ENCODE measurements around the gene BACE1-AS. TPM values are rescaled to one million over a fixed set of nuclear protein-coding genes. Genes with fewer than 3 reads are reported as not detected.

BACE1-AS gene
- total RNA-seq, 1 experiment from 2014 or later = 10.8 TPM

- intact Hi-C loops (cut with micrococcal nuclease; ENCODE audit: unreplicated experiment) = no loop called here
- Histone ChIP-seq H3K27me3 (ENCODE audit: control insufficient read depth, insufficient read depth, low read length) (no peaks in the 10 kb centered on the region), H3K4me3 (ENCODE audit: low read depth in 2 of 2, low read length in 2 of 2) (no peak overlapping the region), H3K9me3 (ENCODE audit: control insufficient read depth, insufficient read depth, low read depth, low read length) (no peaks in the 10 kb centered on the region), H3K36me3 (ENCODE audit: control insufficient read depth, insufficient read depth, low read length) (no peaks in the 10 kb centered on the region), H3K27ac (ENCODE audit: low read length) (no peak overlapping the region), H3K4me1 (ENCODE audit: control insufficient read depth, insufficient read depth, low read length) (no peaks in the 10 kb centered on the region)
- no peak for ATAC-seq
- TF ChIP-seq SIN3A (IDR thresholded peaks at IDR 0.05; ENCODE audit: borderline replicate concordance, insufficient read depth, low read depth, low read length) (no peak), POLR2AphosphoS5 (IDR thresholded peaks at IDR 0.05; ENCODE audit: low read depth, low read length) (no peak), REST (IDR thresholded peaks at IDR 0.05; ENCODE audit: insufficient read depth in 1 of 2, low read depth in 2 of 2, low read length in 1 of 2) (no peak), TCF7L2 (IDR thresholded peaks at IDR 0.05; ENCODE audit: low read depth, low read length) (no peak), CTCF (IDR thresholded peaks at IDR 0.05) (no peak)
- CTCF ChIA-PET = no interaction called here
- in situ Hi-C loops (cut with HindIII; ENCODE audit: low pct_unique_long_range_greater_than_20kb, low sequenced_read_pairs) = no loop called here
- BruUV-seq (replicated peaks) = no TSS peak
- POLR2A ChIA-PET = no interaction called here
- no peak for DNase-seq (ENCODE audit: low read depth, low spot score)
These were observed 25.4 kb upstream of the BACE1-AS start for GRCh38 chr11:117265745-117266144.

GRCh38 chr11:117269856-117270255, 21.3 kb upstream of the BACE1-AS start:
- Histone ChIP-seq H3K4me1 (ENCODE audit: control insufficient read depth, insufficient read depth, low read length) (no peaks in the 10 kb centered on the region), H3K9me3 (ENCODE audit: control insufficient read depth, insufficient read depth, low read depth, low read length) (no peaks in the 10 kb centered on the region), H3K27ac (ENCODE audit: low read length) (no peak overlapping the region), H3K36me3 (ENCODE audit: control insufficient read depth, insufficient read depth, low read length) (no peaks in the 10 kb centered on the region), H3K27me3 (ENCODE audit: control insufficient read depth, insufficient read depth, low read length) (no peaks in the 10 kb centered on the region), H3K4me3 (ENCODE audit: low read depth in 2 of 2, low read length in 2 of 2) (no peak overlapping the region)
- no peak for DNase-seq (ENCODE audit: low read depth, low spot score)
- no peak for TF ChIP-seq SIN3A (IDR thresholded peaks at IDR 0.05; ENCODE audit: borderline replicate concordance, insufficient read depth, low read depth, low read length)
- no peak for TF ChIP-seq POLR2AphosphoS5 (IDR thresholded peaks at IDR 0.05; ENCODE audit: low read depth, low read length)
- no peak for TF ChIP-seq CTCF (IDR thresholded peaks at IDR 0.05)
- no peak for TF ChIP-seq TCF7L2 (IDR thresholded peaks at IDR 0.05; ENCODE audit: low read depth, low read length)
- TF ChIP-seq REST (IDR thresholded peaks at IDR 0.05; ENCODE audit: insufficient read depth in 1 of 2, low read depth in 2 of 2, low read length in 1 of 2) = no peak
- in situ Hi-C loops (cut with HindIII; ENCODE audit: low pct_unique_long_range_greater_than_20kb, low sequenced_read_pairs) = no loop called here
- no TSS peak for BruUV-seq (replicated peaks)
- POLR2A ChIA-PET = no interaction called here
- no peak for ATAC-seq
- intact Hi-C loops (cut with micrococcal nuclease; ENCODE audit: unreplicated experiment) = no loop called here
- CTCF ChIA-PET = no interaction called here
